H1 (cell line): Measurements from ENCODE around the gene NET1. TPM values are rescaled to one million over a fixed set of nuclear protein-coding genes. Genes with fewer than 3 reads are reported as not detected.

Experiments used
- POLR2A ChIP-seq, 2 experiments: IDR thresholded peaks; 1 replicate in 1 of 2; 2 replicates in 1 of 2; pipeline ENCODE4 v1.6.1; 2011; ENCODE audit warnings: low read depth in 2 of 2, low read length in 2 of 2, mild to moderate bottlenecking in 2 of 2; ENCODE audit errors: control extremely low read depth in 1 of 2
- polyA plus RNA-seq, 7 experiments: library from polyadenylated mRNA; depleted of rRNA in 3 of 7; stranded (reverse) in 5 of 7; unstranded in 2 of 7; fragments of >200 nt in 5 of 7; fragments of 200-250 nt in 2 of 7; gene quantifications; 1 replicate in 5 of 7; 2 replicates in 1 of 7; 4 replicates in 1 of 7; pipeline versions ENCODE4 v1.2.1 to v1.2.3, GENCODE V29; 2011 to 2013; ENCODE audit warnings: missing spikeins in 2 of 7, mixed read lengths in 2 of 7
- total RNA-seq: library from RNA; stranded (reverse); fragmentation: NEBNext Ultra II Directional; extraction: Animal tissue kit (Norgen Biotek cat#: 25700); gene quantifications from 2 replicates; pipeline ENCODE4 v1.2.1, GENCODE V29; 2021

The NET1 gene
- total and polyA plus RNA-seq, 2 of the 8 experiments (the other 6 are each of a cell fraction or from before 2014, with no cell fraction given), result 21.5 to 117 TPM

- no peak for TF ChIP-seq POLR2A (IDR thresholded peaks at IDR 0.05; ENCODE audit: control extremely low read depth in 1 of 2, low read depth in 2 of 2, low read length in 2 of 2)
Measured at GRCh38 chr10:5399332-5399731, 13.0 kb upstream of the NET1 start (continued).
